Stimulated activated CD8-positive, alpha-beta memory T cell treated with anti-CD3 and anti-CD28 coated beads, Interleukin-4, amount 100 ng/mL, for 1 hour (primary cell): ENCODE results near the gene ZNF385B.
"Not testable (repeated sequence)": the region's sequence is repeated elsewhere in the genome, so short reads cannot be mapped to it uniquely, and the experiment has no call there.

Source experiments
- DNase-seq, 2 donors: peaks; one replicate each; pipeline ENCODE4 v3.0.0-alpha.2; 2020; ENCODE audit warnings: low read depth in 2 of 2, low spot score in 1 of 2

The ZNF385B gene

DNA sequence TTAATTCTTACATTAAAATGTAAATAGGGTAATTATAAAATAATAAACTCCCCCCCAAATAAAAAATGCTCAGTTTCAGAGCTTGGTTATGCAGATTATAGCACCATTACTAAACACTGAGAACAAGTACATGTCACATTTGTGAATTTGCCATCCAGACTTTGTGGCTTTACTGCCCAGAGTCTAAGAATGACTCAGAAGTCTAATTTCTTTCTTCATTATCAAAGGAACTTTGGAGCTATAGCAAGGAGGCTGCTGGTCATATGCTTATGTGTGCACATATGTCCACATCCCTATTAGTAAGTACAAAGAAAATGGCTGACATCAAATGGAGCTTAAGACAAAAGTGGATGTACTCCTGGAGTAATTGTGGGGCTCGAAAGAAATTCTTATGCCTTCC lies 348.2 kb downstream of the ZNF385B start:
- DNase-seq = no peak

DNA sequence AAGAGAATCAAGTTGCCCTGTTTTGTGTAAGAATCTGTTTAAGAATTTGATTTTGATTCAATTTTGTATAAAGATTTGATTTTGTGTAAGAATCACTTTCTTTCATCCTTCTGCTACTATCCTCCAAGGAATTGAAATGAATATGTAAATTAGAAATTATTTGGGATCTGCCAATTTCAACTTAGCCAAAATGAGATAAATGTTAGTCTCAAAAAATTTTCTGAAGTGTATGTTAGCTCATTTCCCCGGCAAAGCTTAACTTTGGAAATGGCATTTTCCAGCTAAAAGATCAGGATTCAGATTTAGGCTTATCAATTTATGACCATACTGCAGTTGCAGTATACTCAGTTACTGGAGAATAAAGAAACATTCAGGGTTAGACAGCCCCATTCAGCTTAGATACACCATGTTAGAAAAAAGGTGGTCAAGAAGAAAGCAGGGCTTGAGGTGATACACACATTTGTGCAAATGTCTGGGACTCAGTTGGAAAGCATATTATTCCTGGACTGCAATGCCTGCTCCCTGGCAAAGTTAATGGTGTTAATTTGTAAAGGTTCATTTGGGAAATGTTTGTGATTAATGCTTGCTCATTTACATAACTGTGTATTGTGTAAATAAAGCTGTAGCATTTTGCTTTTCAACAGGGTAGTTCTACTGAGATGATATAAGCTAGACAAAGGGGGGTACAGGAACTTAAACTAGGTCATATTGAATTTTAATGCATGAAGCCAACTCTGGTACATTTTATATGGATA lies 349.0 kb downstream of the ZNF385B start:
- no peak for DNase-seq

GRCh38 chr2:179511105-179511789 lies 350.2 kb downstream of the ZNF385B start:
- no peak for DNase-seq

GRCh38 chr2:179495315-179495714 lies 366.1 kb downstream of the ZNF385B start:
- no peak for DNase-seq

DNA sequence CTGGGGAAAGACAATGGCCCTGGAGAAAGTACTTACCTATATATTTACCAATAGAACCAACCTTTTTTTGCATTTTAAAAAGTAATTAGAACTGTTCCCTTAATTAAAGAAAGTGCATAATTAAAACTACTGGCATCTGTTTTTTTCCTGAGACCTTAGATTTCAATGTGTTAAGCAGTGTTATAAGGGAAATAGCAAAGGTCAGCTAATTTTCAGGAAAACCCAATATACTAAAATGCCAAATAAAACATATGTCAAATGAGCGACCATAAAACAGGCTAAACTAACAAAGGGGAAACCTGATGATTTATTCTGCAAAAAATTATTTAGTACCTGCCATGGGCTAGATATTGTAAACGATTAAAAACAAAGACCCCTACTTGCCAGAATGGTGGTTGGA lies 372.8 kb downstream of the ZNF385B start:
- DNase-seq = no peak

DNA sequence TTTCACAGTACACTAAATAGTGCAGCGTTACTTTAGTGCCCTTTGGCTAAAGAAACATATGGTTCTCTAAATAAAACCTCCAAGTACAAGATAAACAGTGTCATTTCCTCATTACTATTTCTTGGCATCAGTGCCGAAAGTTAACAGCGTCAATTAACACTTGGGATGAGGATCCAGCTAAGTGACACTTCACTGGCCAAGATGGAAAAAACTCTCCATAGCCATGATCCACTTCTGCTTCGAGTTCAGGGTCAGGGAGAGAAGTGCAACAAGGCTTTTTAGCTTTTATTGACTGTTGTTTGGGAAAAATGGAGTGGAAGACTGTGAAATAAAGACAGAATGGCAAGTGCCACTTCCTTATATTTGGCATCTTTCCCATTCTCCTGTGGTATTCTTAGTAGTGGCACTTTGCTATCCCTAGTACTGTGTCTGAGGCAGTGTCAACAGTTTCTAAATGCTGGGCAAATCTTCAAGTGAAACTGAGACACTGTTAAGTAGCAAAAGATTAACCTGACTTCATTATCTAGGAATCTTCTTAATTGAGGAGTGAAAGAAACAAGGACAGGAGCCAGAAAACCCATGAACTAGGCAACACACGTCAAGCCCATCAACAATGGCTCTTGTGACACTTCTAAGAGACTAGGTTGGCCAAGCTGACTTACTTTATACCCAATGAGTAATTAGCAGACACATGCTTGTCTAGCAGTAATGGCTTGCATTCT lies 374.2 kb downstream of the ZNF385B start:
- no peak for DNase-seq

DNA sequence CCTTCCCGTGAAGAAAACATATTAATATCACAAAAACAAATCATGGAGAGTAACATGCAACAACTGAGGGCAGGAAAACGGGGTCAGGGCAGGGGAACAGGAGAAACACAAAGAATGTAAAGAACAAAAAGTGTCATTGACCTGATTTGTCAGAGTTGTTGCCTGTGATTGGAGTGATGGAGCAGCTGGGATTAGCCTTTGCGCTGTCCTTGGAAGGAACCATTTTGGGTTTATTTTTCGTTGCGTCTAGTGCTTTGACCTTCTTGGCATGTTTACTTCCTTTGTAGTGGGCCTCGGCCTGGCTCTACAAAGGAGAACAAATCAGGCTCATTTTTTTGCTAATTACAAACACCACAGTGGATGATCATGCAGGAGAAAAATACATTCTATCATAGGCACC lies 378.3 kb downstream of the ZNF385B start:
- no peak for DNase-seq

DNA sequence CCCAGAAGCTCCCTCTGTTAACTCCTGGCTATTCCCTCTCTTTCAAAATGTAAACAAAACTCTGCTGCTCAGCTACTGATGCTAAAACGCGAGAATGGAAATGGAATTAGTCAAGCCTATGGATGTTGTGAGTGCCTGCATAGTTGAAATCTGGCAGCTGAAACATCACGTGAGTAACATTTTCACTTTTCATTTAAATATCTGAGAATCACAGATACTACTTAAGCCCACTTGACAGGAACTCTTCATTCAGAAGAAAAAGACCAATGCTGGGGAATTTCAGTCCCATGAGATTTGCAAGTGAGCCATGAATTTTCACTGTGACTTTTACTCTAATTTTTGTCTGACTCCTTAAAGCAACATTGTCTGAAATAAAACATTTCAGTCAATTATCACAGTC lies 381.5 kb downstream of the ZNF385B start:
- no peak for DNase-seq

GRCh38 chr2:179478771-179479170 lies 382.6 kb downstream of the ZNF385B start:
- DNase-seq = no peak

GRCh38 chr2:179470992-179471391 lies 390.4 kb downstream of the ZNF385B start:
- DNase-seq = no peak

GRCh38 chr2:179470089-179470488 lies 391.3 kb downstream of the ZNF385B start:
- no peak for DNase-seq

GRCh38 chr2:179467960-179468359 lies 393.5 kb downstream of the ZNF385B start:
- no peak for DNase-seq

DNA sequence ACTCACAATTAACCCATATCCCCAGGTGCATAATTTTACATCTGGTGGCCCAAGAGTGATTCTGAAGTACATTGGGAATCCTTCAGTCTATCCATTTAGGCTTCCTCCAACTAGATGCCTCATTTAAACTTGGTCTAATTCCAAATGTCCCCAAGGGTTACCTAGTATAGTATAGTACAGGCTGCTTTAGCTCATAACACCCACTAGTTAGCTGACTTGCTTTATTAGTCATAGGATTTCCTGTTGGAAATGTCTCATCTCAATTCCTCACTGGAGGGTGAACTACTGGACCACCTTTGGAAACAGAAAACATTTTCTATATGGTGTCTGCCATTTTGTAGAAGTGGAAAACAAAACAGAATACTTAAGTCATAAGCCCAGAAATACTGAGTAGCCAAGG lies 394.3 kb downstream of the ZNF385B start:
- DNase-seq = no peak

DNA sequence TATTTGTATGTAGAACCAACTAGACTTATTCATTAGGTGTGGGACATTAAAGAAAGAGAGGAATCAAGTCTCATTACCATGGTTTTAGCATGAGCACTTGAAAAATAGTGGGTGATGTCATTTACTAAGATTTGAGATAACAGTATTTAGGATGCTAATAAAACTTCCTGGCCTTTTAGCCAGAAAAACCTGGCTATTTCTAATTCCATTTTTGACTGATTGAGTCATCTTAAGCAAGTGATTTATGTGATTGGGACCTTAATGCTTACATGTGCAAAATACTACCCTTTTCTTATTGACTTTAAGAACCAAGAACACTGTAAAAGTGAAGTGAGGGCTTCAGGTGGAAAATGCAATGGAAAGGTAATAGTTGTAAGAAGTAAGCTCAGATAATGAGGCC lies 400.0 kb downstream of the ZNF385B start:
- no peak for DNase-seq

DNA sequence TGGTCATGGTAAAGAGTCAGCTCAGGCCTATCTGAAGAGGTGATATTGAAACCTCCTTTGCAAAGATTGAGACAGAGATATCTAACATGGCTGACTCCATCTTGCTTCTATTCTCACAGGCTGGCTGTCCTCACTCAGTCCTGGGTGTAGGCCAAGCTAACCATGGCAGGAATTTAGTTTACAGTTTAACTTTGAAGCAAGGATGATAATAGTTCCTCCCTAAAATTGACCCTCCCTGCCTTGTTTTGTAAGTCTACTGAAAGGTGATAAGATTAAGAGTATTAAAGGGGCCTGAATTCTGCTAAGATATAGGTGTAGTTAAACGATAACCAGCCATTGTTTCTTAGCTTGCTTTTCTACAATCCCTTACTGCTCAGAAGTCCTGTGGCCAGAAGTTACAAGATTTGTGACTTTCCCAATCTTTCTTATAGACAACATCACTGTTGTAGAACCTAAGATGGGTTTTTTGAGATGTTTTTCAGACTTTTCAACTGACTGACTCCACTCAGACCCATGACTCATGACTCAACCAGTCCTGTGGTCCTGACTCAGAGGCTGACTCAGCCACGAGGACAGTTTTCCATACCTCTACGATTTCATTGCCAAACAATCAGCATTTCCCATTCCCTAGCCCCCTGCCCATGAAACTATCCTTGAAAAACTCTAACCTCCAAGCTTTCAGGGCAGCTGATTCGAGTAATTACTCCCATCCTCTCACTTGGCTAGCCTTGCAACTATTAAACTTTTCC lies 401.1 kb downstream of the ZNF385B start:
- DNase-seq = no peak

GRCh38 chr2:179458113-179458512 lies 403.3 kb downstream of the ZNF385B start:
- DNase-seq = not testable (repeated sequence)

GRCh38 chr2:179455824-179456223 lies 405.6 kb downstream of the ZNF385B start:
- no peak for DNase-seq

DNA sequence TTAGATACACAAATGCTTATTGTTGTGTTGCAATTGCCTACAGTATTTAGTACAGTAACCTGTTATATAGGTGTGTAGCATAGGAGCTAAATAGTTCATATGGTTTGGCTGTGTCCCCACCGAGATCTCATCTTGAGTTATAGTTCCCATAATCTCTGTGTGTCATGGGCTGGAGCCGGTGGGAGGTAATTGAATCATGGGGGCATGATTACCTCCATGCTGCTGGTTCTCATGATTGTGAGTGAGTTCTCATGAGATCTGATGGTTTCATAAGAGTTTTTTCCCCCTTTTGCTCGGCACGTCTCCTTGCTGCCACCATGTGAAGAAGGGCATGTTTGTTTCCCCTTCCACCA lies 406.3 kb downstream of the ZNF385B start:
- DNase-seq = no peak

GRCh38 chr2:179454443-179455171 lies 406.8 kb downstream of the ZNF385B start:
- no peak for DNase-seq

DNA sequence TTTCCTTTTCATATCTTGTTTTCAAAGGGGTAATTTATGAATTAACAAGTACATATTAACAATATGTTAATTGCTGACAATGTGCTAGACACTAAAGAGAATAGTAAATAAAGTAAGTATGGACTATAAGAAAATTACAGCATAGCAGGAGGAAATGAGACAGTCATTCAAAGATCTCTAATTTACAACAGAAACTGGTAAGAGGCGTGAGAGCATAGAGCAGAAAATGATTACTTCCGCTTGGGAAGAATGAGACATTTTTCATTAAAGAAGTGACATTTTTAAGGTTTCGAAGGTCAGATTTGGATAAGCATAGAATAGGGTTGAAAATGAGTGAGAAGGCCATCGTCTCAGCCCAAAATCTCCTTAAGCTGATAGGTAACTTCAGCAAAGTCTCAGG lies 412.4 kb downstream of the ZNF385B start:
- DNase-seq = no peak
